ENCODE data around the gene KIF17. TPM values are rescaled to one million over a fixed set of nuclear protein-coding genes. Genes with fewer than 3 reads are reported as not detected.
A peak's percentile ranks its signal among the peaks of the same experiment; 100 is the strongest.

The KIF17 gene
- total RNA-seq, 3 donors from 2014 or later (not counting 1 experiment from before 2014, with no cell fraction given), result not detected

DNA sequence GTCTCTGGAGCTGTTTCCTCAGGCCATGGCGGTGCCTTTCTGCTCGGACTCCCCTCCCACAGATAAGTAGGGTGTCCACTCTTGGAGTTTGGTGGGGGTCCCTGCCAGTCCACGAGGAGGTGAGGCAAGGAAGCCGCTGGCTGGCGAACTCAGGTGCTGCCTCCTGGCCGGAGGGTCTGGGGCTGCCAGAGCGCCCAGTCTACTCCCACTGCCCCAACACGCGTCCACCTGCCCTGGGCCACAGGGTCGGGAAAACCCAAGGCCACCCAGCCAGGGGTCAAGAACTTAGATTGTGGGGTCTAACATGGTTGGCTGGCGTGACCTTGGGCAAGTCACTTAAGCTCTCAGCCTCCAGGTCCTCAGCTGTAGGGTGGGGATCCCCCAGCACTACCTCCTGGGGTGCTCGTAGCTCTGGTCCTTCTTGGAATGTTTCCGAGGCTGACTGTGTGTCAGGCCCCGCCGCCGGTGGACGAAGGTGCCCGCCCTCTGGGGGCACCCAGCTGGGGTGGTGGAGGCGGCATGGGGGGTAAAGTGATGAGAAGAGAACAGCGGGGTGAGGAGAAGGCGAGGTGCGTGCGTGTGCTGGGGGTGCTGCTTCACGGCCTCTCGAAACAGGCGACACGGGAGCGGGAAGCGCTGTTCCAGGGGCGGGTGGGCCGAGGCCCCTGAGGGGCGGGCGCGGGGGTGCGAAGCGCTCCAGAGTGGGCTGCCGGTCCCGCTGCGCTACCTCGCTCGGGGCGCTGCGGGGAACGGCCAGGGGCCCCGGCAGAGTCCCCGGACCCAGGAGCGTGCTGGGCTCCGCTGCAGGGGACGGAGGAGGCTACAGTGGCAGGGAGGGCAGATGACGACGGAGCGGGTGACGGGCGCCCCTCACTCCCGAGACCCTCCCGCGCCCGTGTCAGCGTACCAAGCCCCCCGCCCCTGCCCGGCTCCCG, 13.5 kb upstream of the KIF17 start:
- 16% methylated on average over 62 of the region's 62 CpGs for WGBS (ENCODE audit: insufficient coverage)
- H3K4me3 ChIP-seq (ENCODE audit: low read length), result no peak overlapping the region
- H3K9me3 ChIP-seq (ENCODE audit: control insufficient read depth, insufficient read depth, low read length), result no peaks in the 10 kb centered on the region
- no peaks in the 10 kb centered on the region for H3K36me3 Mint-ChIP-seq
- DNase-seq, result peak in 1 of 2 donors; percentile 43
- H3K4me1 ChIP-seq (ENCODE audit: control insufficient read depth, insufficient read depth, low read length), result peaks cover 23% of the 10 kb centered on the region
- intact Hi-C loops (cut with micrococcal nuclease), result no loop called here
- peak overlapping the region in 1 of 2 donors; percentile 85 for H3K27ac Mint-ChIP-seq
- peaks cover 11 to 31% of the 10 kb centered on the region in 2 donors for H3K4me1 Mint-ChIP-seq
- TF ChIP-seq, protein P1, sequence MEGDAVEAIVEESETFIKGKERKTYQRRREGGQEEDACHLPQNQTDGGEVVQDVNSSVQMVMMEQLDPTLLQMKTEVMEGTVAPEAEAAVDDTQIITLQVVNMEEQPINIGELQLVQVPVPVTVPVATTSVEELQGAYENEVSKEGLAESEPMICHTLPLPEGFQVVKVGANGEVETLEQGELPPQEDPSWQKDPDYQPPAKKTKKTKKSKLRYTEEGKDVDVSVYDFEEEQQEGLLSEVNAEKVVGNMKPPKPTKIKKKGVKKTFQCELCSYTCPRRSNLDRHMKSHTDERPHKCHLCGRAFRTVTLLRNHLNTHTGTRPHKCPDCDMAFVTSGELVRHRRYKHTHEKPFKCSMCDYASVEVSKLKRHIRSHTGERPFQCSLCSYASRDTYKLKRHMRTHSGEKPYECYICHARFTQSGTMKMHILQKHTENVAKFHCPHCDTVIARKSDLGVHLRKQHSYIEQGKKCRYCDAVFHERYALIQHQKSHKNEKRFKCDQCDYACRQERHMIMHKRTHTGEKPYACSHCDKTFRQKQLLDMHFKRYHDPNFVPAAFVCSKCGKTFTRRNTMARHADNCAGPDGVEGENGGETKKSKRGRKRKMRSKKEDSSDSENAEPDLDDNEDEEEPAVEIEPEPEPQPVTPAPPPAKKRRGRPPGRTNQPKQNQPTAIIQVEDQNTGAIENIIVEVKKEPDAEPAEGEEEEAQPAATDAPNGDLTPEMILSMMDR (IDR thresholded peaks at IDR 0.05), result no peak
- H3K27me3 Mint-ChIP-seq (ENCODE audit: low read depth in 2 of 2), result peaks cover 25 to 32% of the 10 kb centered on the region in 2 donors
- H3K9me3 Mint-ChIP-seq, result no peaks in the 10 kb centered on the region
- ATAC-seq, result peak in 2 of 3 donors; percentile 11 to 19
- H3K4me3 Mint-ChIP-seq, result peak overlapping the region; percentile 90
- no peak overlapping the region for H3K27ac ChIP-seq (ENCODE audit: low read length)
- no peaks in the 10 kb centered on the region for H3K36me3 ChIP-seq (ENCODE audit: control insufficient read depth, insufficient read depth, low read length)
- peaks cover 15% of the 10 kb centered on the region for H3K27me3 ChIP-seq (ENCODE audit: control insufficient read depth, insufficient read depth, low read length)

DNA sequence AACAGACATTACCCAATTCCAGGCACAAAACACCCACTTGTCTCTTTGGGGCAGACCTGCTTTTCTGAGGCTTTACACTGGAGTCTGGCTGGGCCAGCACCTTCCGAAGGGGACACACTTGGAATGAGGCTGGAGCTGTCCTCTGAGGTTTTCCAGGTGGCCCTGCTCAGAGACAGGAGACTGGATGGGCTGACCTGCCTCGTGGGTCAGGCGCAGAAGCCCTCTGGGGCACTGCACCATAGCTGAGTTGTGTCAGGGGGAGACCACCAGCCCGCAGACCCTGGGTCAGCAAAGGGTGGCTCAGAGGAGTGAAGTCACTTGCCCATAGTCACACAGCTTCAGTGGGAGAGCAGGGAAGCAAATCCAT, 12.9 kb upstream of the KIF17 start:
- ATAC-seq, result no peak
- no peaks in the 10 kb centered on the region for H3K36me3 Mint-ChIP-seq
- H3K27me3 Mint-ChIP-seq (ENCODE audit: low read depth in 2 of 2), result peaks cover 25 to 32% of the 10 kb centered on the region in 2 donors
- no peaks in the 10 kb centered on the region for H3K9me3 Mint-ChIP-seq
- Histone ChIP-seq H3K4me1 (ENCODE audit: control insufficient read depth, insufficient read depth, low read length) (peaks cover 23% of the 10 kb centered on the region), H3K36me3 (ENCODE audit: control insufficient read depth, insufficient read depth, low read length) (no peaks in the 10 kb centered on the region), H3K27me3 (ENCODE audit: control insufficient read depth, insufficient read depth, low read length) (peaks cover 15% of the 10 kb centered on the region), H3K9me3 (ENCODE audit: control insufficient read depth, insufficient read depth, low read length) (no peaks in the 10 kb centered on the region), H3K27ac (ENCODE audit: low read length) (no peak overlapping the region), H3K4me3 (ENCODE audit: low read length) (no peak overlapping the region)
- no peak overlapping the region for H3K27ac Mint-ChIP-seq
- intact Hi-C loops (cut with micrococcal nuclease), result no loop called here
- TF ChIP-seq, protein P1 (IDR thresholded peaks at IDR 0.05), result no peak
- H3K4me1 Mint-ChIP-seq, result peaks cover 11 to 31% of the 10 kb centered on the region in 2 donors
- WGBS (ENCODE audit: insufficient coverage), result 62% methylated on average over 4 of the region's 4 CpGs
- no peak for DNase-seq
- peak overlapping the region; percentile 90 for H3K4me3 Mint-ChIP-seq

DNA sequence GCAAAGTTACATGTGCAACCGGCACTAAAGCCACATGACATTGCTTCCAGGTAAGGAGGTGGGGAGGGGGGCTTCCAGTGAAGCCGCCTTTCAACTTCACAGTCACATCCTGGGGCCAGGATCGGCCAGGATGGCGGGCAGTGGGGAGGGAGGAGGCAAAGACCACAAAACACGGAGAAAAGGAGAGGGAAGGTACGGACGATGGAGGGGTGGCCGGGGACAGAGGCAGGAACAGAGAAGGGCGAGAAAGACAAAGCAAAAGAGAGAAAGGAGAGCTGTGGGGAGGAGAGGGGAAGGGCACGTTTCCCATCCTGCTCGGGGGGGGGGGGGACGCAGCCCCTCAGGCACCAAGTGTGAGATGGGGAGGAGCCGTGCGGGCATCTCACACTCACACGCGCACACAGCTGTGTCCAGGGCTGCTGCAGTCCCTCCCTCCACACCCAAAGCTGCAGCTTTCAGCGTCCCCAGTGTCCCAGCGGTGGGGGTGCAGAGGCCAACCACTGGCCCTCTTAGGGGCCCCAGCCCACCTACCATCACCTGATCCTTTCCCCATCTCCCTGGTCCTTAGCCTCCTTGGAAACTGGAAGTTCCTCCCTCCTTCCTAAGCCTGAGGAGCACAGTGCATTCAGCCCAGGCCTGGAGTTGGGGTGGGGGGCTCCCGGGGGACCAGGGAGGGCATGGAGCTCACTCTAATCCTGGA, 12.3 kb upstream of the KIF17 start:
- H3K27ac Mint-ChIP-seq, result peak overlapping the region in 1 of 2 donors; percentile 73
- H3K4me3 Mint-ChIP-seq, result no peak overlapping the region
- ATAC-seq, result no peak
- H3K27me3 Mint-ChIP-seq (ENCODE audit: low read depth in 2 of 2), result peaks cover 25 to 32% of the 10 kb centered on the region in 2 donors
- no peaks in the 10 kb centered on the region for H3K36me3 ChIP-seq (ENCODE audit: control insufficient read depth, insufficient read depth, low read length)
- H3K9me3 ChIP-seq (ENCODE audit: control insufficient read depth, insufficient read depth, low read length), result no peaks in the 10 kb centered on the region
- no peak for DNase-seq
- peaks cover 11 to 31% of the 10 kb centered on the region in 2 donors for H3K4me1 Mint-ChIP-seq
- H3K36me3 Mint-ChIP-seq, result no peaks in the 10 kb centered on the region
- H3K9me3 Mint-ChIP-seq, result no peaks in the 10 kb centered on the region
- peaks cover 23% of the 10 kb centered on the region for H3K4me1 ChIP-seq (ENCODE audit: control insufficient read depth, insufficient read depth, low read length)
- TF ChIP-seq, protein P1 (IDR thresholded peaks at IDR 0.05), result no peak
- H3K27me3 ChIP-seq (ENCODE audit: control insufficient read depth, insufficient read depth, low read length), result peaks cover 15% of the 10 kb centered on the region
- 19% methylated on average over 19 of the region's 19 CpGs for WGBS (ENCODE audit: insufficient coverage)
- intact Hi-C loops (cut with micrococcal nuclease), result no loop called here
- H3K4me3 ChIP-seq (ENCODE audit: low read length), result no peak overlapping the region
- H3K27ac ChIP-seq (ENCODE audit: low read length), result no peak overlapping the region

All from natural killer cell (primary cell).